DOHH2 (cell line): ENCODE results near the gene CACNA1I.

Experiments used
- EZH2phosphoT487 ChIP-seq: fragments of 200-600 bp; sonication (generic); IDR thresholded peaks from 2 replicates; pipeline ENCODE4 v1.6.1; 2017; ENCODE audit warnings: borderline replicate concordance, mild to moderate bottlenecking, antibody characterized with exemption, low read length, moderate library complexity, mixed read lengths
- TF ChIP-seq, protein P1 (sequence below): fragments of 200-600 bp; sonication (generic); IDR thresholded peaks from one replicate; pipeline ENCODE4 v1.5.1; 2014; ENCODE audit warnings: antibody characterized with exemption, mild to moderate bottlenecking, low read depth, low read length; ENCODE audit not compliant: poor library complexity, severe bottlenecking

DNA sequence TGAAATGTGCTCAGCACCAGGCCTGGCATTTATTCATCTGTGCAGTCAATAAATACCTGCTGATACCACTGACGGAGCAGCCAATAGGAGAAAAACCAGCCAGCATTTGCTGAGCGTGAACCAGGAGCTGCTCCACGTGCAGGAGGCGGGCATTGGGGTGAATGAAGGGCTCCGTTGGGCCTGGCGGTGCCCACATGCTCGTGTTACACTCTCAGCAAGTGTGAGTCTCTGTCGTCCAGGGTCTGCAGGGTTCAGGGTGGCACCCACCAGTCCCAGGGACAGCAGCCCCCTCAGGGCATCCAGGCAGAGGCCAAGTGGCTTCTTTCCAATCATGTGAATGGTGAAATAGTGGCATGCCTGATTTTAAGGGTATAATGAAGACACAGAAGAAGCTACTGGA is 33.8 kb upstream of the CACNA1I start:
- TF ChIP-seq, protein P1, sequence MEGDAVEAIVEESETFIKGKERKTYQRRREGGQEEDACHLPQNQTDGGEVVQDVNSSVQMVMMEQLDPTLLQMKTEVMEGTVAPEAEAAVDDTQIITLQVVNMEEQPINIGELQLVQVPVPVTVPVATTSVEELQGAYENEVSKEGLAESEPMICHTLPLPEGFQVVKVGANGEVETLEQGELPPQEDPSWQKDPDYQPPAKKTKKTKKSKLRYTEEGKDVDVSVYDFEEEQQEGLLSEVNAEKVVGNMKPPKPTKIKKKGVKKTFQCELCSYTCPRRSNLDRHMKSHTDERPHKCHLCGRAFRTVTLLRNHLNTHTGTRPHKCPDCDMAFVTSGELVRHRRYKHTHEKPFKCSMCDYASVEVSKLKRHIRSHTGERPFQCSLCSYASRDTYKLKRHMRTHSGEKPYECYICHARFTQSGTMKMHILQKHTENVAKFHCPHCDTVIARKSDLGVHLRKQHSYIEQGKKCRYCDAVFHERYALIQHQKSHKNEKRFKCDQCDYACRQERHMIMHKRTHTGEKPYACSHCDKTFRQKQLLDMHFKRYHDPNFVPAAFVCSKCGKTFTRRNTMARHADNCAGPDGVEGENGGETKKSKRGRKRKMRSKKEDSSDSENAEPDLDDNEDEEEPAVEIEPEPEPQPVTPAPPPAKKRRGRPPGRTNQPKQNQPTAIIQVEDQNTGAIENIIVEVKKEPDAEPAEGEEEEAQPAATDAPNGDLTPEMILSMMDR: no peak
- no peak for TF ChIP-seq EZH2phosphoT487
